GM21360 (cell line): ENCODE data around the gene S100A8.

Experiments used
- ATAC-seq: cut with Tn5 transposase; IDR thresholded peaks from one replicate; pipeline ENCODE4 v1.9.1; 2021; ENCODE audit warnings: mild to moderate bottlenecking, moderate library complexity; ENCODE audit not compliant: unreplicated experiment

Gene S100A8

DNA sequence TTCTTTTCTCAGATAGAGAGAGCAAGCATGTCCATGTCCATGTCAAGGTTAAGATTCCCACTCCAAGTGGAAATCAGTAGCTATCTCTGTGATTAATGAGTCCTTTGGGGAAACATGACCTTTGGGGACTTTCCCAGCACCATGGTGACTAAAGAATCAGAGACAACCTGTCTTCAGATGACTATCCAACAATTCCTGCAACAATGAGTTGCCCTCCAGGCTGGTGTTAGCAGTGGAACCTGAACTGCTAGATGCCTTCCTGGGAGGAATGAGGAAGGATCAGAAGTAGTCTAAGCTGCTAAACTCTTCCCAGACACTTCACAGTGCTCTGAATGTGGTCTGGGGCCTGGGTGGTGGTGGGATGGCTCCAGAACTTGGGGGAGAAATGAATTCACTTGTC, 26.7 kb downstream of the S100A8 start:
- no peak for ATAC-seq

DNA sequence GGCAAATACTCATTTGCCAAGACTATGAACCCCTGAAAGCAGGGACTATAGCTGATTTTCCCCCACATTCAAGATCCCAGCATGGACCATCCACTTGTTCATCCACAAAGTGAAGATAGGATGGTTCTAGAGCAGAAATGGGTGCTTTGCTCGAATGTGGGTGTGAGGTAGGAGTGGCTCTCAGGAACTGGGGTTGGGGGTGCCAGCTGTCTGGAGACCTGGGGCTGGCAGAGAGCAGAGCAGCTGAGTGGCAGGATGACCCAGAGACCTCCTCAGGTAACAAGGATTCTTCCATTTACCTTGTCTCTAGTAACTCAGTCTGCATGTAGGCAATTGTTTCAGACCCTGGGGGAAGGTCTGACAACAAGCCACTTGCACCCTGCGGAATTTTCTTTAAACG, 27.2 kb downstream of the S100A8 start:
- no peak for ATAC-seq

DNA sequence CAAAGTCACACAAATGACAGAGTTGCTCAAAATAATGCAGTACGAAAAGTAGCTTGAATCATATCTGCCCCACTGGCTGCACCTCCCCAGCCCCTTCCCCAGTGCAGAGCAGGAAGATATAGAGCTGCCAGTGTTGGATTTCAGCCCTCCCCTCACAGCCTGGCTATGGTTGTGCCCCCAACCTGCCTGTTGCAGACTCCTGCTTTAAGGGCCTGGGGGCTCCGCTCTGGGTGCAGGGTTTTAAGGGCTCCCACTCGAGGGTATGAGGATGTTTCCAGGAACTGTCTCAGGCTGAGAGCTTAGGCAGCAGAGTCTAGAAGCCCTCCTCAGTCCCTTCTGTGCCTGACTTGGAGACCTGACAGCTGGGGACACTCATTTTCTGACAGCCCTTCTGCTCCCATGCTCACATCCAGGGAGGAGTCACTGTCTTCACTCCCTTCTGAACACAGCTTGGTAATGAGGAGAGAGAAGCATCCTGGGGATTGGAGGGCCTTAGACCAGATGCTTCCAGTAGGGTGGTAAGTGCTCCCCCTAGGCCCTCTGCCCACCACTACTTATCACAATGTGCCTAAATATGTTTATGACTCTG, 28.6 kb downstream of the S100A8 start:
- ATAC-seq = no peak

DNA sequence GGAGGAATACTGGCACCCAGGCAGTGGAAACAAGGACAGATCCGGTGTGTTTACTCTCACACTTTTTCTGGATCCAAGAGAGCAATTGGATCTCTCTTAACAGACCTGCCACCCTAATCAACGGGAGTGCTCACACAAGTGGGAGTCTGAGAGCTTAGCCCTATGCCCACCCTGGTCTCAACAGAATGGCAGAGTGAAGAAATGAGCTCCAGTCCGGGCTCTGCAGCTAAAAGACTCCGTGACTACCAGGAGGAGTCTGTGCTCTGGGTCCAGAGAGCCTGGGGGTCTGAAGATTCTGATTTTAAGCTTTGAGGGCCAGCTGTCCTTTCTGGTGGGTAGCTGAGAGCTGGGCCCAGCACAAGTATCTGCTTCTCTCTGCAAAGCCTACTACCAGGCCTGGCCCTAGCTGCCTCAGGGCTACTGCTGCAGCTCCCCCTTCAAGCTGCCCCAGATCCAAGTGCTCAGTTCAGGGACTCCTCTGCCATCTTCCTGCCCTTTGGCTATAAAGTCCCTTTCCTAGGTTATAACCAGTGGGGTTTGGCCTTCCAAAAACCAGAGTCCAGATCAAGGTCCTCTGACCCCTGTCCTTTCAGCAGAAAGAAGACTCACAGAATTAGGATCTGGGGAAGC, 29.3 kb downstream of the S100A8 start:
- no peak for ATAC-seq

DNA sequence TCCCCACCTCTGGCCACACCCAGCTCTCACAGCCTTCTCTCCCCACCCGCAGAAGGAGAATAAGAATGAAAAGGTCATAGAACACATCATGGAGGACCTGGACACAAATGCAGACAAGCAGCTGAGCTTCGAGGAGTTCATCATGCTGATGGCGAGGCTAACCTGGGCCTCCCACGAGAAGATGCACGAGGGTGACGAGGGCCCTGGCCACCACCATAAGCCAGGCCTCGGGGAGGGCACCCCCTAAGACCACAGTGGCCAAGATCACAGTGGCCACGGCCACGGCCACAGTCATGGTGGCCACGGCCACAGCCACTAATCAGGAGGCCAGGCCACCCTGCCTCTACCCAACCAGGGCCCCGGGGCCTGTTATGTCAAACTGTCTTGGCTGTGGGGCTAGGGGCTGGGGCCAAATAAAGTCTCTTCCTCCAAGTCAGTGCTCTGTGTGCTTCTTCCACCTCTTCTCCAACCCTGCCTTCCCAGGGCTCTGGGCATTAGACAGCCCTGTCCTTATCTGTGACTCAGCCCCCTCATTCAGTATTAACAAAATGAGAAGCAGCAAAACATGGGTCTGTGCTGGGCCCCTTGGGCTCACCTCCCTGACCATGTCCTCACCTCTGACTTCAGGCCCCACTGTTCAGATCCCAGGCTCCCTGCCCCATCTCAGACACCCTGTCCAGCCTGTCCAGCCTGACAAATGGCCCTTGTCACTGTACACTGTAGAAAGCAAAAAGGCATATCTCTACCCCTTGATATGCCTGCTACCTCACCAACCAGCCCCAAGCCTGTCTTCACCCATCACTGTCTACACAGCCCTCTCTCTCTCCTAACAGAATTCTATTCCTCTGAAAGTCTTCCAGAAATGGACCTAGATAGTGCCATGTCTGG, 30.0 kb downstream of the S100A8 start:
- ATAC-seq = no peak

DNA sequence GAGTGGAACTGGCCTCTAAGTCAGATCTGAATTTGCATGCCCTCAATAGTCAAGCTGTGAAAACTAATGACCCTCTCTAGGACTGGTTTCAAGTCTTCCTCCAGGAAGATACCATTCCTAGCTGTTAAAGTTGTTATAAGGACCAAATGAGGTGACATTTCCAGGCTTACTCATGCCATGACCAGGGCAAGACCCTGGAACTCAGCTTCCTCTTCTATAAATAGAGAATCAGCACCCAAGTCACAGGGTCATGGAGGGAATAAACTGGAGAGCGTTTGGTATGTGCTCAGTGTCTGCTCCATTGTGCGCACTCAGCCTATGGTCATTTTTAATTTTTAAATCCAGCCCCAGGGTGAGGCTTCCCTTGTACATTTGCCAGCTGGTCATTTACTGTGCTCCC, 30.7 kb downstream of the S100A8 start:
- ATAC-seq = no peak

DNA sequence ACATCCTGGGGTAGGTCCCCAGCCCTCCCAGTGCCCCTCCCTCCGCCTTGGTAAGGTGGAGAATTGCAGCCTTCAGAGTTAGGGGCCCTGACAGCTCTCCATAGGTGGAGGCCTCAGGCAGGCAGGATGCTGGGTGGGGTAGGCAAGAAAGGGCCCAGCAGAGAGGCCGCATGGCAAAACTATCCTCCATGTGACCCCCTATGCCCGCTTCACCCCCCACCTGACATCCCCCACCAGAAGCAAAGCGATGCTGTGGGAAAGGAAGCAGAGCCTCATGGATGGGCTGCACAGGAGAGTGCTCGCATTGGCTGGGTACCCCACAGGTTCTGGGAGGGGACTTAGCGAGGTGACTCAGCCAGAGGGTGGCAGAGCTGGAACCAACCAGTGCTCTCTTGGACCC, 31.6 kb downstream of the S100A8 start:
- no peak for ATAC-seq

DNA sequence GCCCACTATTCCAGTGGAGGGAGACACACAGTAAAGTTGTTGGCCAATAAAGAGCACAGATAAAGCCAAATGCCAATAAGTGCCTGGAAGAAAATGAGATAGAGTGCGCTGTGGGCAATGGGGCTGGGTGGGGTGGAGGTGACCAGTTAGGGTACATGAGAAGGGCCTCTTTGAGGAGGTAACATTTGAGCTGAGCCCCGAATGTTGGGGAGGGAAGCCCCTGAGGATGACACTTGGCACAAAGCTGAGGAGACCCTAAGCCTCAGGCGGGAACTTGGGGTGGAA, 32.2 kb downstream of the S100A8 start:
- ATAC-seq = no peak

DNA sequence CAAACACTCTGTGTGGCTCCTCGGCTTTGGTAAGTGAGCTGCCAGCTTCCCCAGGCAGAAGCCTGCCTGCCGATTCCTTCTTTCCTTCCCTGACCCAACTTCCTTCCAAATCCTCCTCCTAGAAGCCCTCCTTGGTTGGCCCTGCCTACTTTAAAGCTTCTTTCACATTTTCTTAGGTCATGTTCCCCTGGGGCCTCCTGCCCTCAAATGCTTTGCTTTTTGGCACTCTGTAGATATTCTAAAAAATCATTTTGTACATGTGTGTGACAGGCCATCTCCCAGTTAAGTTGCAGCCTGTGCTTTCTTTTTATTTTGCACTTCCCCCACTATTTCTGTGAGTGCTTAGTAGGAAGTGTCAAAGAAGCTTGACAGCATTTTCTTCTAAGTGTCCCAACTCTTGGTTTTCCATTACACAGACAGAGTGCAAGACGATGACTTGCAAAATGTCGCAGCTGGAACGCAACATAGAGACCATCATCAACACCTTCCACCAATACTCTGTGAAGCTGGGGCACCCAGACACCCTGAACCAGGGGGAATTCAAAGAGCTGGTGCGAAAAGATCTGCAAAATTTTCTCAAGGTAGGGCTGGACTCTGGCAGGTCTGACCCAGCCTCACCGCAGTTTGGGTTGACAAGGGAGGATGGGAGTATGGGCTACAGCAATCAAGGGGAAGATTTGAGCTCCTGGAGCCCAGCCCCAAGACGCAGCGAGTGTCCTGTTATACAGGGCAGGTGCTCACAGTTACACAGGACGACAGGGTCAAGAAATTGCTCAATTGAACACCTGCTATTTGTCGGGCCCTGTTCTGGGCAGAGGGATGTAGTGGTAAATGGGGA, 32.8 kb downstream of the S100A8 start, which contains the start of gene S100A9:
TSS of gene S100A9 (plus strand) at position 2 of the 838 bp plus-strand sequence. CDS start at position 432, 430 bp downstream.
- ATAC-seq = no peak

DNA sequence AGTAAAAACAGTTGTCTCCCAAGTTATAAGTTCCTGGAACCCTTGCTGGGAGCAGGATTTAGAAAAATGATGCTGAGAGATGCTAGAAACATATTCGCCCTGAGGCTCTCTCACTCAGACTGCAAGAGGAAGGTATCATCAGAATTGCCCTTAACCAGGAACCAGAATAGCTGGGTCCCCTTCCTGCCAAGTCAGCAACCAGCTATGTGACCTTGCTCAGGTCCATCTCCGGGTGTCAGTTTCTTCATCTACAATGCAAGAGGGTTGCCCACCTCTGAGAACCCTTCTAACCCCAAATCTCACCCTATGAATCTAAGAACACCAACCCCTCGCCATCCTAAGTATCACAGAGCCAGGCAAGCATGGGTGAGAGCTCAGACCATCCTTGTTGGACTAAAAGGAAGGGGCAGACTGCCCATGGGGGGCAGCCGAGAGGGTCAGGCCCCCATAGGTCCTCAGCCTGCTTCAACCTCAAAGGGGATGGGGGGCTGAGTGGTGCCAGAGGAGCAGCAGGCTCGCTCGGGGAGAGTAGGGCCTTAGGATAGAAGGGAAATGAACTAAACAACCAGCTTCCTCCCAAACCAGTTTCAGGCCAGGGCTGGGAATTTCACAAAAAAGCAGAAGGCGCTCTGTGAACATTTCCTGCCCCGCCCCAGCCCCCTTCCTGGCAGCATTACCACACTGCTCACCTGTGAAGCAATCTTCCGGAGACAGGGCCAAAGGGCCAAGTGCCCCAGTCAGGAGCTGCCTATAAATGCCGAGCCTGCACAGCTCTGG, 33.6 kb downstream of the S100A8 start:
- ATAC-seq = no peak

DNA sequence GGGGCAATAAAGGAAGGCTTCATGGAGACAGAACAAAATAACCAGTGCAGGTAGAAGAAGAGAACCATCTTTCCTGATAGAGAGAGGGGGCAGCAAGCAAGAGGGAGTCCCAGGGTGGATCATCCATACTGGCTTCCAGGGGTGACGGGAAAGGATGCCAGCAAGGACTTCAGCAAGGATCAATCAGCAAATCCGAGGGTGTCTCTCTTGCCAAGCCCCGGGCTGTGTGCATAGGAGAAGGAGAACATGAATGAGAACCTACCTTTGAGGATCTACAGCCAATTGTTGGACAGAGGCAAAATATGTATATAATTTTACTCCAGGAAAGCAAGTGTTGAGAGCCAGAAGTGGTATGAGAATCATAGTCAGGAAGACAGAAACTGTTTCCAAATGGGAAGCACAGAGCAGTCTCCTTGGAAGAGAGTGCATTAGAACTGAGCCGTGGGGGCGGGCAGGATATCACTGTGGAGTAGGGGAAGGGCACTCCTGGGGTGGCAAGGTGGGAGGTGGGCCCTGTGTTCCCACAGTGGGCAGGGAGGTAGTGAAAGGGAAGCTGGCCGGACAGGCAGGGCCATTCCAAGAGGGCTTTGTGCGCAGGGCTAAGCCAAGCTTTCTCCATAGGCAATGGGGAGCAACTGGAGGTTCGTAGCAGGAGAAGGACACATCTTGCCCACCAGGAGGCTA, 34.3 kb downstream of the S100A8 start:
- ATAC-seq = no peak

DNA sequence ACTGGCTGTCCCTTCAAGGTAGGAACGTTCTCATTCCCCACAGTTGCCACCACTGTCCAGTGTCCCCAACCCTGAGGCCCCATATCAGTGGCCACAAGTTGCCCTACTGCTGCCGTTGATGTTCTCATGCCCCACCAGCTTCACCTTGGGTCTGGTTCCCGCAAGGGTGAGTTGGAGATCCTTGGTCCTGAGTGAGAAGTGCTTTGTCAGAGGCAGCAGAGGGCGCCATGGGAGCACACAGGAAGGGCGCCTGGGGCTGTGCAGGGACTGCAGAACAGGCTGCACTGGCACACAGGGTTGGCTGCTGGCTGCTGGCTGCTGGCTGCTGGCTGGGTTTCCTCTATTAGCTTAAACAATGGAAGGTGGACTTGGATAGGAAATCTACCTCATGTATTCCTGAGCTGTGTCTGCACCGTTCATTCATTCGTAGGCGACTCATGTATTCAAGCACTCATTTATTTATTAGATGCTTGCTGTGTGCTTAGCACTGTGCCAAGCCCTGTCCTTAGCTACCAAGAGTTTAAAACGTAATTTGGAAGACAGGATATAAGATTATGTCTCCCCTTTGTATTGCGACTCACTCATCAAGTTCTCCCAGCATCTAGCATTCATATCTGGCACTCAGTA, 35.3 kb downstream of the S100A8 start:
- ATAC-seq = no peak

DNA sequence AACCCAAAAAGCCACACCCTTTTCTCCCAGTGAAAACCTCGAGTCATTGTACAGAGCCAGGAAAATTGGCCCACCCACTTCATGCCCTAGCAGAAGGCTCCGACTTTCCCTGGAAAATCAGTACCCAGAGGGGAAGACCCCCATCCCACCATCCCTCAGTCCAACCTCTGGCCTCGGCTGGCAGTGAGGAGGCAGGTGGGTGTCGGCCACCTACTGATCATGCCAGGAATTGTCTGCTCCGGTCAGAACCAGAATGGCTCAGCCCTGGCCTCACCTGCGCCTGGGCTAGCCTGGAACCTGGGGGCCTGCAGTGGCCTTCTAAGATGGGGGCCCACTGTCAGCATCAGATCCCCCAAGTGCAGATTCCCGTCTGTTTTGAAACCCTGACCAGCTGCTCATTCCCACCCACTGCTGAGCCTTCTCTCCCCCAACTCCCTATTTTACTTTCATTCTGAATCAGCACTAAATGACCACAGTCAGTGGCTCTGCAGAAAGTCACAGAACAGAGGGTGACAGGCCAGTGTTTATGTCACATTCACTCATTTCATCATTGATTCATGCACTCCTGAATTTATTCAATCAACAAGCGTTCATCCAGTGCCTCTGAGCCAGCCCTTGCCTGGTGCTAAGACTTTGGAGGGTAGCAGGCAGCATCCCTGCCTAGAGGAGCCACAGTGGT, 36.2 kb downstream of the S100A8 start:
- ATAC-seq = no peak

DNA sequence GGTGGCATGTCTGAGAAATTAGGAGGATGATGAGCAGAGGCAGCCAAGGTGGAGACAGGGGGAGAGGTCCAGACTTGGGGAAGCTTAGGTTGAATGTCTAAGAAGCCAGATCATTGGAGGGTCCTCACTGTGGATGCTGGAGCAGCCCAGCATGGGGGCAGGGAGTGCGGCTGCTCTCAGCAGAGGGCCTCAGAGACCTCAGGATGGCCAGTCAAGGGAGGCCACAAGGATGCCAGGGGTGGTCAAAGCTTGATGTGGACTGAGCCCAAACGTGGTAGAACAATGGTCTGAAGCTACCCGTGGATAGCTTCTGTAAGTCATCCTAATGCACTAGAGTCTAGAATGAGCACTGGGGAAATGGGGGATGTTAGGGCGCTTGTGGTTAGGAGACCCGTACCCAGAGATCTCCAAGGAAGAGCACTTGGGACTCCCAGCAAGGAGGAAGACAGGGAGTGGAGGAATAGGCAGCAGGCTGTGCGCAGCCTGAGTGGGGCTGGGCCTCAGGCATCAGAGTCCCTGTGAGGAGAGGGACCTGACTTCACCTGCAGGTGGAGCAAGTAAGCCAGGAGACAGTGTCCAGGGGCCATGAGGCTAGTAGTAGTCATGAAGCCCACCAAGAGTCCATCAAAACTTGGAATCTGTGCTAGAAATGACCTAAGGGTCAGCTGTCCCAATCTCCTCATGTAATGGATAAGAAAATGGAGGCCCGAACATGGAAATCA, 37.5 kb downstream of the S100A8 start:
- no peak for ATAC-seq

DNA sequence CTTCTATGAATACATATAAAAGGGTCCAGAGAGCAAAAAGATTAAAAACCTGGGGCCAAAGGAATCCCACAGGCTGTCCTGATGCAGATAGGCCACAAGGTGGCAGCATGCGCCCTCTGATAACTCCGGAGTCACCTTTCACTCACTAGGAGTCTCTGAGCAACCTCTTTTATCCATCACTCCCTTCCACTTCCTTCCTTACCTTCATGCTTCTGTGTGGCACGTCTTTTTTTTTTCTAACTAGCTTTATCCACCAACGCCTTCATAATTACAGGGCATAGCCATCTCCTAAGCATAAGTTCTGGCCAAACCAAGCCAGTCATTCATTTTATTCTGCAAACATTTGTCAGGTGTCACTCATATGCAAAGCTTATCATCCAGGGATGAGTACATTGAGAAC, 38.4 kb downstream of the S100A8 start:
- no peak for ATAC-seq

DNA sequence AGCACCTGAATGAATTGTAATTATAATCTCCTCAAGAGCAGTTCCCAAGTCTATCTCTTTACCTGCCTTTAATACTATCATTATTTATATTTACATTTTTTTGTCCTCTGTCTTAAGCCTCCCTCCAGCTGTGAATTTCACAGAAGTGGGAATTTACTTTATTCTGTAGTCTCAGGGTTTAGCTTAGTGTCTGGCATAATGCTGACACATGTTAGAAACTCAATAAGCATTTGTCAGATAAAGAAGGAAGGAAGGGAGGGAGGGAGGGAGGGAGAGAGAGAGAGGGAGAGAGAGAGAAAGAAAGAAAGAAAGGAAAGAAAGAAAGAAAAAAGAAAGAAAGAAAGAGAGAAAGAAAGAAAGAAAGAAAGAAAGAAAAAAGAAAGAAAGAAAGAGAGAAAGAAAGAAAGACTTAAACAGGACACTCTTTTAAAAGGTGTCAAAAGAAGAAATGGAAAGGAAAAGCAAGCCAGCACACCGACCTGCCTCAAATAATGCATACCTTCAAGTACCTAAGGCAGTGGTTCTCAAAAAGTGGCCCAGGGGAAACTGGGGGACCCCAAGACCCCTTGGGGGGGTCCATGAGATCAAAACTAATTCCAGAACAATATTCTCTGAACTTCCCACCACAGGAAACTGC, 40.4 kb downstream of the S100A8 start:
- ATAC-seq = no peak

DNA sequence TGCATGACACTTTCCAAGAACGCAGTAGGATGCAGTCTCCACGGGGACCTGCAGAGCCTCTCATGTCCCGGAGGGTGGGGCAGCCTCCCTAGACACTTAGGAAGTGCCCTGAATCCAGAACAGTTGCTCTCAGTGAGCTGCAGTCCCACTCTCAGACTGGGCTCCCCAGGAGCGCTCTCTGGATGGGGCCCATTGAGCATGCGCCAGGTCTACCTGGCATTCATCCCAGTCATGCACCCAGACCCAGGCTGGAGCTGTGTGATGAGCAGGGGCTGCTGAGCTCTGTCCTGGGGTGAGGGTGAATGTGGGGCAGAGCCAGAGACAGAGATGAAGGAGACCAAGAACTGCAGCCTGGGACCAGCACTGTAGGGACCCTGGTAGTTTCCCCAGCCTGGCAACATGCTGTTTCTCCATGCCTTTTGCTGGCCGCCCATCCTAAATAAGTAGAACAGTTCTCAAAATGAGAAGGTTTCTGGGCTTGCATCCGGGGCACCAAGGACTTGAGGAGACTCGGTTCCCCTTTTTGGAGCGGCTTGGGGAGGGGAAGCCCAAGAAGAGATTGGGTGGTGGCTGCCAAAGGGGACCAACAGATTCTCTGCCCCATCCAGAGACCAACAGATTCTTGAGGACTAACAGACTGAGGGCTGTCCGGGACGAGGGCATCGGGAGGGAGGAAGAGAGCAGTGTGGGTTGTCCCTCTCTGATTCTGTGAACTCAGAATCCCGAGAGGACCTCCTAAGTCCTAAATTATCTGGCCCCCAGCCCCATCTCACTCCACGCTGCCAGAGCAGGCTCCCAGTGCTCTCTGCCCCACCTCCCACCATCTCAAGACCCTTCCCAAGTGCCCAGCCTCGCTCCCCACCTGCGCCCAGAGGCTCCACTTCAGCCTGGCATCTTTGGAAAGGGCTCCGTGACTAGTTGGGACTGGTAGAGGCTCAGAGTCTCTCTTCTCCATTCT, 41.2 kb downstream of the S100A8 start:
- ATAC-seq = no peak
